NCI-H2029 treated with DMSO at 0.1 percent for 48 hours (cell line): Measurements from ENCODE around the gene PTX3.

Experiments
- DNase-seq: peaks from one replicate; lab custom pipeline; 2025; lab: John Stamatoyannopoulos, UW

Gene PTX3

DNA sequence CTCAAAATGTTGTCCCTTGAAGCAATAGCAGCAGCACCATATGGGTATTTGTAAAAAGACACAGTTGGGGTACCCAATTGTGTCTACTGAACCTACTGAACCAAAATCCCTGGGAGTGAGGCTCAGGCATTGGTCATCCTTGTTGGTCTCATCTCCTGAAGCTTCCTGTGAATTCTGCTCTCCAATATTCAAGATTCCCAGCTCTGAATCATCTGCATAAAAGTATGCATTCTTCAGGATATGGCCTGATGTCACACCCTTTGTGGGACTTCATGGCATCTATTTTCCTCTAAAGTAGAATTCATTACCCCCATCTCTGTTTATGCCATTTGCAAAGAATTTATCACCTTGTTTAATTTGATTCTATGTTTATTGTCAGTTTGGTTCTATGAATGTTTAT lies 13.3 kb upstream of the PTX3 start:
- no peak for DNase-seq

DNA sequence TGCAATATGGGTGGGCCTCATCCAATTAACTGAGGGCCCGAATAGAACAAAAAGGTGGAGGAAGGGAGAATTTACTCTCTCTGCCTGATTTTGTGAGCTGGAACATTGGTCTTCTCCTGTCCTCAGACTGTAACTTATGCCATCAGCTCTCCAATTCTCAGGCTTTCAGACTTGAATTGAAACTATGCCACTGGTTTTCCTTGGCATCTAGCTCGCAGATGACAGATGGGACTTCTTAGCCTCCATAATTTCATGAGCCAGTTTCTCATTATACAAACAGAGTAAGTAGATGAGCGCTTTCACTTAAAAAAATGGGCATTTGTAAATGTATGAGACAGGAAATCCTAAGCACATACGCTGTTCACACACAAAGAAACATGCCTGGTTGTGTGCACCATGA lies 8.7 kb upstream of the PTX3 start:
- no peak for DNase-seq

DNA sequence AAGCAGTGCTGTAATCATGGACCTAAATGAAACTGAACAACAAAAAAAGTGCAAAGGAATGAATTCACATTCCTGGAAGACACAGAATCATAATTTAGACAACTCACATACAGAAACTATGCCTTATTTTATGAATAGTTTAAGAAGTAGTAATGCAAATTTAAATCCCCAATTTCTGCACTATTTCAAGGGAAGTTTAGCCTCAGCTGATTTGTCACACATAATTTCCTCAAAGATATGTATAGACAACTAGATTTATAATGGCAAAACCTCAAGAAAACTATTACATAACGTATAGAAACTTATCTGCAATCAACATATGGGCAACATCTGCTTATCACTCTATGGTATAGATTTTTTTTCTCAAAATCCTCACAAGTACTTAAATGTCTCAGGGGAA lies 7.8 kb upstream of the PTX3 start:
- no peak for DNase-seq

DNA sequence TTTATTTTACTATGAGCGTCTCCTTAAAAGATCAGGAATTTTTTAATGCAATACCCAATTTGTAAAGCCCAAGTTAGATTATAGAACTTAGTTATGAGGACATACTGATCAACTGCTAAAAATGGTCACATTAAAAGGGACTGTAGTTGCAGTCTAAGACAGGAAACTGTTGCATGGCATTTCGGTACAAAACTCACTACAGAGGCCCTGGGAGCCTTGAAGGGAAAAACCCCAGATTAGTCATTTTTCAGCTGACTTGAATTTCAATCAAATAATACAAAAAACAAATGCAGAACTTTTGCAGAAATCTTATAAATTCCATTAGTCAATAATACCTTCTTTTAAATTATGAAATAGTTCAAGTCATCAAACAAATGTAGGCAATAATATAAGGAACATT lies 6.9 kb upstream of the PTX3 start:
- DNase-seq, result no peak

DNA sequence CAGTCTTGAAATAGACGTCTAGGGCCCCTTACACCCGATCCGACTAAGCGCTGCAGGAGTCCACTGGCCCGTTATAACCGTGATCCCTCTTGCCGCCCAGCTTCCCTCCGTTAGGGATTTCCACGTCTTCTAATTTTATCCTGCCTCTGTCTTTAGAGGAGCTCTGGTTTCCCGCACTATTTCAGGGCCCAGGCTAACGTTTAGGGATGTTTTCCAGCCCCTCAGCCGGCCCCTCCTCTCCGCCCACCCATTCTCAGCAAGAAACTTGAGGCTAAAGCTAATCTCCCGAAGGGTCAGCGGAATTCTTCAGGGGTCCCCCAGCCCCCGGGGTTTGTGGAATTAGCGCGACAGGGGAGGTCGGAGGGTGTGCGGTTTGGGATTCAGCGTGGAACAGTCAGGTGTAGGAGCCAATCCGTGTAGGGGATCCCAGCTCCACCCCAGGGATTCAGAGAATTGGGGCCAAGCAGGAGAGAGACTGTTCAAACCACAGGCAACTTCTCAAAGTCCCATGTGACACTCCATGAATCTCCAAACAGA lies 1.6 kb downstream of the PTX3 start:
- no peak for DNase-seq

DNA sequence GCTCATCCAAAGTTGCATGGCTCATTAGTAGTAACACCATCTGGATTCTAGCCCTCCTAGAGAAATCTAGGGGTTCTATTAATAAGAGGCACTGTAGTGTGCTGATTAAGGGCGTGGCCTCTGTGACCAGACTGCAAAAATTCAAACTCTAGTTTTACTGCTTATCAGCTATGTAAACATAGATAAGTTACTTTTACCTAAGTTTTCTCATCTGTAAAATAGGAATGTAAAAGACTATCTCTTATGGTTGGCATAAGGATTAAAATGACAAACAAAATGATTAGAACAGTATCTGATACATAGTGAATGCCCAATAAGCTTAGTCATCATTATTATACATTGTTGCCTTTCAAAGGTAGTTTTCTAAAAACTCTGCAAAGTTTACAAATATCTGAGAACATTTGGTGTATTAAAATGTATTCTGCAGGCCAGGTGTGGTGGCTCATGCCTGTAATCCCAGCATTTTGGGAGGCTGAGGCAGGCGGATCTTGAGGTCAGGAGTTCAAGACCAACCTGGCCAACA lies 4.5 kb downstream of the PTX3 start:
- no peak for DNase-seq

DNA sequence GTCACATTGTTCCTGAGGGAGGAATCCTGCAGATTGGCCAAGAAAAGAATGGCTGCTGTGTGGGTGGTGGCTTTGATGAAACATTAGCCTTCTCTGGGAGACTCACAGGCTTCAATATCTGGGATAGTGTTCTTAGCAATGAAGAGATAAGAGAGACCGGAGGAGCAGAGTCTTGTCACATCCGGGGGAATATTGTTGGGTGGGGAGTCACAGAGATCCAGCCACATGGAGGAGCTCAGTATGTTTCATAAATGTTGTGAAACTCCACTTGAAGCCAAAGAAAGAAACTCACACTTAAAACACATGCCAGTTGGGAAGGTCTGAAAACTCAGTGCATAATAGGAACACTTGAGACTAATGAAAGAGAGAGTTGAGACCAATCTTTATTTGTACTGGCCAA lies 6.1 kb downstream of the PTX3 start:
- DNase-seq, result no peak

DNA sequence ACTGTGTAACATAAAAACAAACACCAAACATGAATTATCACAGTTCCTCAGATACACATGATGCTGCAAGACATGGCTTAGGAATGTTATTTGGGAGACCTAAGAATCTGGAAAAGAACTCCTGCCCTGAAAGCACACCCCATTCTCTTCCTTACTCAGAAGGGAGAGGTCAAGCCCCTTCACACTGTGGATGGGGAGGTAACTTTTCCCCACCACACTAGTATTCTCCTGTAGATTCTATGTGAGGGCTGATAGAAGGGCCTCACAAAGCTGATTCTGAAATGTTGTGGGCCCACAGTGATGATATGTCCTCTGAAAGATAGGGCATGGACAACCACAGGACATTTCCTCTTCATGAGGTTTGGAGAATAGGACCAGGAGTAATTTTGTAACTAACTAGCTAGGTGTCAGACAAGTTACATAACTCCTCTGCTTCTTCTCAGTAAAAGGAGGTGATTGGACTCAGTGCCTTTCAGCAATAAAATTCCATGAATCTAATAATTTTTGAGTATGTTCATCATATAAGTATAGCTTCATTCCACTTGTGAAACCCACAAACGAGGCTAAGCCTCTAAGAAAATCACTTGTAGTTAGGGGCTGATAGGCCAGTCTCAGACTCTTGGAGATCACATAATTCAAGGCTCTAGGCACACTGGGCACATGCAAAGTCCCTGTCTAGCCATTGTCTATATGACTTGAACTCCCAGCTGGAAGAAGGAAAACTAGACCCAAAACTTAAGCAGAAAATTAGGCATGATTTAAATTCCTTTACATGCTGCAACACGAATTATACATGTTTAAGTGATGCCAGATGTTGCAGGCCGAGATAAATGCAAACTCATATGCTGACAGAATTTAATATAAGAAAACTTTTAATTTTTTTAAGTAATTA lies 7.5 kb downstream of the PTX3 start:
- no peak for DNase-seq

DNA sequence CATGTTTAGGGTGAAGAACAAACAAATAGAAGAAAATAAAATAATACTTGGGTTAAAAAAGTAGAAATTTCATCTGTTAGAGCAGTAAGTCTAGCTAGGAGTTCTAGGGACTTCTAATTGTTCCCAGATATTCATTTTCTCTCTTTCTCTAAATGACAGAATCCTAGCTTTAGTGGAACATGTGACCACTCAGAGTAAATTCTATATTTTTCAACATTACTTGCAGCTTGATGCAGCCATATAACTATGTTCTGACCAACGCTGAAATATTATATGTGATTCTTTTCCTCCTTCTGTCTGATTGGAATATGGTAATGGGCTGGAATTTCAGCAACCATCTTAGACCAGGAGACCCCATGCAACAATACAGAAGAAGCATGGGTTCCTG lies 8.1 kb downstream of the PTX3 start:
- DNase-seq, result no peak

DNA sequence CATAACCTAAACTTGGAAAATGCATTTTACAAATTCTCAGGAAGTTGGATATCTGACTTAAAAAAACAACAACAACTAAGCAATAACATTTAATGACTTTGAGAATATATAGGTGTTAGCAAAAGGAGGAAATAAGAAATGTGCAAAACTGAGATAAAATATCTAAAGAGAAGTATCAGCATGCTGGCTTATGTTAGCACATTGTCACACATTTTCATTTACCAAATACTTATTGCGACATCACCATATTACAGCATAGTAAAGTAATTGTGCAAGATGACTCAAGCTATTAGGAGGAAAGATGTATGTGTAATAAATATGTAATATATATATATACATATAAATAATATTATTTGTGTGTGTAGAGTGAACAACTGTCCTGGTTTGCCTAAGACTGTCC lies 9.2 kb downstream of the PTX3 start:
- no peak for DNase-seq

DNA sequence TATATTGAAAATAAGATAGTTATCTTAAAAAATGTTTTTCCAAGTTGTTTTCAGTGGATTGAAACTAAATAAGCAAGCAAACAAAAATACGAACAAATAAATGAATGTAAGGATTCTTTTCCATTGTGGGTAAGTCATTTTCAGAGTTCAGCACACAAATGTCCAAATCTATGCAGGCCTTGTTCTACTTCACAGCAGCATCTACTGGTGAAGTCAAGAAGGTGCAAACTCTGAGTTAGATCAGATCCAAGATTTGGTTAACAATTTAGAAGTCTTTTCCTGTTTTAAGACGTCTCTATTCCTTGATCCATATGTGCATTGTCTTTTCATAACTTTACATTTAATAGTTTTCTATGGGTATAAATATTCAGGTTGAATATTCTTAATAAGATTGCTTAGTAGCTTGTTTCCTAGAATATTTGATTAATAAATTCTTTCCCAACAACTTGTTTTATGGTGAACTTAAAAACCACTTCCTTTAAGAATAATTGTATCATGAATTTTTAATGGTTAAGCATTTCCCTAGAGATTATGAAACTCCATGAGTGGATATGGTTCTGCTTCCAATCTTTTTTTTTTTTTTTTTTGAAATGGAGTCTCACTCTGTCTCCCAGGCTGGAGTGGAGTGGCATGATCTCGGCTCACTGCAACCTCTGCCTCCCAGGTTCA lies 10.5 kb downstream of the PTX3 start:
- no peak for DNase-seq

DNA sequence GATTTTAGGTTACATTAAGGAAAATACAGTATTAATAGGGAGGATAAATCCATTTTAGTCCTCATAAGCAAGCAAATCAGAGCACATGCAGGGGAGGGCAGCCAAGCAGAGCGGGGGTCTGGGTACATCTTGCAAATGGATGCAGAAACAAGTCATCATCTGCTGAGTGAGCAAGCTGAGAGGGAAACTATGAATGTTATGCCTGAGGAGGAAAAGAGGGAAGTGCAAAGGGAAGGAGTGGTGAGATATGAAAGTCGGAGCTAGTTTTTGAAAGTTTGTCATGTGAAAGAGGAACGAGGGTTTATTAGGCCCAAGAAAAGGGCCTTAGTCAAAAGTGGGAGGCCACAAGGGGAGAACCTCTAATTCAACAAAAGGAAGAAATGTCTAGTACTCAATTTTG lies 15.4 kb downstream of the PTX3 start:
- no peak for DNase-seq

DNA sequence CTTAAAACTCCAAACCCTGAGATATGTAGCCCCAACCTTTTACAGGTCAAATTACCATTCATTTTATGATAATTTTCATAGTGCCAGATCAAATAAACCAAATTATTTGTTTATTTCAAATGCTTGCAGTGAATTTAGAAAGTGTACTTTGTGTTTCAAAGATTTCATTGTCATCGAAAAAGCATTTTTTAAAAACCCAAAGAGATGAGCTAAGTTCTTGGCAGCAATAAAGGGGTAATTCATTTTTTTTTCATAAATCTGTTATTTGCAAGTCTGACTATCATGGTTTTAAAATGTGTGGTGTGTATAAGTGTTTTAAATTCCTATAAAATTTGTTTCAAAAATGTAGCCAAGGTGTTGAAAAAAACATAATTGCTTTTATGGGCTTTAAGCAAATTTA lies 17.2 kb downstream of the PTX3 start:
- DNase-seq, result no peak

DNA sequence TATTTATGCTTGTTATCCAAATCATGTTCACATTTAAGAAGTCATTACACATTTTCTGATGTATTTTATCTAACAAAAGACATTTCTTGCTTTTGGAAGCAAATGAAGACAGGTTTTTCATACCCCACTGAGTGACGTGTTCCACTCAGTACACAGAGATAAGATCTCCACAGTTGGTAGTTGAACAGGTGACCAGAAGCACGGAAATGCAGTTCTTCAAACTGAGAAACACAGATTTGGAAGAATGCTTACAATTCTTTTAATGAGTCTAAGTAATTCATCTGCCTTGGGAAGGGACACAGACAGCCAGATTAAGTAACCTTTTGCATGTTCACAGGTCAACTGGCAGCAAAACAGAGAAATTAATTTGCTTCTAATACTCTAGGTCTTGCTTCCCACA lies 23.1 kb downstream of the PTX3 start:
- DNase-seq, result no peak

DNA sequence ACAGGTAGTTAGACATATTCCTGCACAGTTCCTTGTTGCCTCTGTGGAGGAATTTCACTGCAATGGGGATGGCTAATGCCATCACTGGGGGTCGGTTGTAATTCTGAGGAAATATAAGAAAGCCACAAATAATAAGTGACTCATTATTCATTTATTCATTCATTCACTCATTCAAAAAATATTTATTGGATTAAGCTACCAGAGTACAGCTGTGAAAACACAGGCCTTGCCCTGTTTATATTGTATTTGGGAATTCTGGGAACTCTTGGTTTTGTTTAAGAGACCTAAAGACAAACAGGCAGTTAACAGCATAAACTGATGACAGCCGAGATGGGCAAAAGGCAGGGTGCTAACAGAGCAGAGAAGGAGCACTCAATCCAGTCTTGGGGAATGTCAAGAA lies 23.6 kb downstream of the PTX3 start:
- DNase-seq, result no peak

DNA sequence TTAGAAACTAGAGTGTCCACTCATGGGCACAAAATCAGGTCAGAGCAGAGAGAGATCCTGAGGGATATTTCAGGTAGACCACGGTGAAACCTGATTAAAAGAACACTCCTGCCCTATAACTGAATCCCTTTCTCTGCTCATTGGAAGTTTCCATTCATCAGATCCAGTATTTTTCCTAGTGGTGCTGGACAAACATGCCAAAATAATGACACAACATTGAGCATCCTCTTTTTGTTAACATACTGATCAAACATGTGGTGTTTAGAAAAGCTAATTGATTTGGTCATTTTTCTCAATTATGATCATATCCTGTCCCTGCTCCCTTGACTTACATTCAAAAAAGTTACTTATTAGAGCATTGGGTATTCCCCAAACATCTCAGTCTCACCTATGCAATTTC lies 27.2 kb downstream of the PTX3 start:
- DNase-seq, result no peak

DNA sequence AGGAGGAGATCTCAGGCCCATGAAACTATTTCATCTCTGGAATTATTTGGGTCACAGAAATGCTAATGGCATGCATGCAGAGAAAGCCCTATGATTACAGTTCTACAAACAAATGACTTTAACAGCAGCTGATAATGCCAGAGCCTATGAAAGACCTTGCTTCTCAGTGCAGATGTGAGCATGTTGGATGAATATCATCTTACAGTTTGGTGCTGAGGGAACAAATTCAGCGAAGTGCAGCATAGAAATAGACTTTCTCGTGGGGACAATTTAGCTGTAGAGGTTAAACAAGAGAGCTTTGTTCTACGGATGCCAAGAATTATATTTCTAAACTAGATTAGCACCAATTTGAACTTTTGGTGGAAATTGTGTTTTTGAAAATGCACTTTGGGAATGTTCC lies 27.7 kb downstream of the PTX3 start:
- DNase-seq, result no peak

DNA sequence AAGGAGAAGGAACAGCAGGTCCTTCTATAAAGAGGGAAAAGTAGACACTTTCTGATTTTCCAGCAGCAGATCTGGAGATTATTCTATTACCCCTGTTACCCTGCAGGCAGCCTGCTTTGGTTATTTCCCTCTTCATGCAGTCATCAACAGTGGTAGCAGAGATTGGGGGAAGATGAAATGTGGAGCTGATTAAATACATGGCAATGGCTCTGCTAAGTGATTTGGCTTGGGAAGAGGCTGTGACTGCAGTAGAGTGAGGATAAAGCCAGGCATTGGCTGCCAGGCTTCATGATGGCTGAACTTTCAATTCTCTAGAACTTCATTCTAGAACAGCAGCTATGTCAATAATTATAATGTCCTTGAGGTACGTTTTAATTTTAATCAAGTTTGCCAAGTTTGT lies 29.1 kb downstream of the PTX3 start:
- no peak for DNase-seq

DNA sequence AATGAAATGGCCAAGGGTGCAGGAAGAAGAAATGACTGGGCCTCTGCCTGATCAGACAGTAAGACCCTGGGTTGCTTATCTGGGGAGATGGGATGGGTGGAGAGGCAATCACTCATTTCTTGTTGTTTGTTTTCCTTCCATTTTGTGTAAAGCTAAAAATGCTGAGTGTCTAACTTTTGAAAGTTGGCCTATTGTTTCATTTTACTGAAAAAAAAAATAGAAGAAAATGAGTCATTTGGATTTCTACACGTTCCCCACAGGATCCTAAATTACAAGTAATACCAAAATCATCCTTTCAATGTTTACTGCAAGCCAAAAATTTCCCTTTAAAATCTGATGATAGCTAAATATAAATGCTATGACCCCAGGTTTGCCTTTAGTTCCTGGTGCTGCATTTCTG lies 30.6 kb downstream of the PTX3 start:
- no peak for DNase-seq

DNA sequence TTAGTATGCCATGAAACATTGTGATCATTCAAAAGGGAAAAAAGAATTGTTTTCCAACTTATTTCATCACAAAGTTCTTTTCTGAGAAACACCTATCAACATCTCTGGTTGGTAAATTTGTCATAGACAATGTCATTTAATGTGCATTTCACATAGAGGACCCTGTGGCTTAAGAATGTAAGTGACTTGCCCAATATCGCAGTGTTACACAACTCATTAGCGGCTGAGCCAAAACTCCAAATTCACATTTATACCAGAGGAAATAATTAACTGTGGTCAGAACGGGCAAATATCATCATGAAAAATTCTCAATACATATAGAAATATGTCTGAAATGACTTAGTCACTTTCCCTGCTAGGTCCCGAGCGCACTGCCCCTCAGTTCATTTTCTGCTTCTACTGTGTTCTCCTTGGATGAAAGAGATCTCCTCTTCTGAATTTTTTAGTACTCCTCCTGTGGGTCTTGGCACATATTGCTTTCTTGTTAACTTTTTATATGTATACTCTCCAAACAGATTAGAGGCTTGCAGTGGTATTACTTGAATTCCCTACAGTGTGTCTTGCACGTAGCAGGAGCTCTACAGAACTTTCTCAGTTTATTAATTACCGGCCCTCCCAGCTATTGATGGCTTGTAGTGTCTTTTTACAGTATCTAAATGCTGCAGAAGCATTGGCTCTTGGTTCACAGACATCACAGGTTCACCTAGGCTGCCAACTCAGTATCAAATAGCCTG lies 33.1 kb downstream of the PTX3 start:
- no peak for DNase-seq

DNA sequence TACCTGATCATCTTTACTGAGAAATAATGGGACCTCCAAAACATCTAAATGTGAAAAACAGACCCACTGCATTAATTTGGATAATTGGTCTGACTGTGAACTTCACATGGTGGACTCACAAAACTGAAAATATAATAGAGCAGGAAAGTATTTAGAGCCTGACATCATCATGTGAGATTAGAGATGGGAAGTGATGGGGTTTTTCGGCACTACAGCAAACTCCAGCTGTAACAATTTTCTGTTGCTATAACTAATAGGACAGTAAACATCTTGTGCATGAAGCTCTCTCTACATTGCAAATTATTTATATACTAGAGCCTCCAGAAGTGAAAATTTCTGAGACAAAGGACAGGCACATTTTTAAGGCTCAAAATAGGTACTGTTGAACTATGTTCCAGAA lies 34.4 kb downstream of the PTX3 start:
- no peak for DNase-seq

DNA sequence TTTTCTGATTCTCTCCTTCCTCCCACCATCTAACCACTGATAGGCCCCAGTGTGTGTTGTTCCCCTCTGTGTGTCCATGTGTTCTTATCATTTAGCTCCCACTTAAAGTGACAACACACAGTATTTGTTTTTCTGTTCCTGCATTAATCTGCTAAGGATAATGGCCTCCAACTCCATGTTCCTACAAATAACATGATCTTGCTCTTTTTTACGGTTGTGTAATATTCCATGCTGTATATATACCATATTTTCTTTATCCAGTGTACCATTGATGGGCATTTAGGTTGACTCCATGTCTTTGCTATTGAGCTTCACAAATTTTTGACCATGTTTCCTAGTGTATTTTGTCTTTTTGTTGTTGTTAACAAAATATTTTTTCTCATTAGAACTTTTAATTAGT lies 36.0 kb downstream of the PTX3 start:
- DNase-seq, result no peak
